WTC11 (cell line): ENCODE data around the gene PRXL2A. TPM values are rescaled to one million over a fixed set of nuclear protein-coding genes. Genes with fewer than 3 reads are reported as not detected.

ENCODE experiments used
- ATF2 ChIP-seq: sonication (generic); formaldehyde crosslinking; IDR thresholded peaks from 2 replicates; pipeline ENCODE4 v1.8.1; 2022; ENCODE audit warnings: low read depth, missing genetic modification reagents, borderline replicate concordance
- CDX4 ChIP-seq: fragments of 250-450 bp; sonication (Bioruptor Pico); IDR thresholded peaks from 2 replicates; pipeline ENCODE4 v1.9.0; 2021; ENCODE audit warnings: moderate library complexity, mild to moderate bottlenecking, inconsistent platforms, borderline replicate concordance
- ELF4 ChIP-seq: sonication (generic); formaldehyde crosslinking; IDR thresholded peaks from 2 replicates; pipeline ENCODE4 v1.8.1; 2022; ENCODE audit warnings: low read depth, mild to moderate bottlenecking, moderate library complexity, missing genetic modification reagents
- ETV6 ChIP-seq: sonication (generic); formaldehyde crosslinking; IDR thresholded peaks from 2 replicates; pipeline ENCODE4 v1.8.1; 2022; ENCODE audit warnings: mild to moderate bottlenecking, missing genetic modification reagents
- JAZF1 ChIP-seq: fragments of 250-450 bp; sonication (Bioruptor Pico); IDR thresholded peaks from 2 replicates; pipeline ENCODE4 v1.9.0; 2021; ENCODE audit warnings: moderate library complexity, mild to moderate bottlenecking, inconsistent platforms
- KAT7 ChIP-seq: sonication (generic); formaldehyde crosslinking; IDR thresholded peaks from 2 replicates; pipeline ENCODE4 v1.8.1; 2023; ENCODE audit warnings: missing genetic modification reagents, mild to moderate bottlenecking, borderline replicate concordance
- MAX ChIP-seq: sonication (generic); formaldehyde crosslinking; IDR thresholded peaks from 2 replicates; pipeline ENCODE4 v1.8.0; 2022; ENCODE audit warnings: mild to moderate bottlenecking, missing genetic modification reagents
- NFATC4 ChIP-seq: fragments of 250-450 bp; sonication (Bioruptor Pico); IDR thresholded peaks from 2 replicates; pipeline ENCODE4 v1.9.0; 2021; ENCODE audit warnings: mild to moderate bottlenecking
- NFE2L1 ChIP-seq: sonication (generic); formaldehyde crosslinking; IDR thresholded peaks from 2 replicates; pipeline ENCODE4 v1.8.1; 2023; ENCODE audit warnings: missing genetic modification reagents
- NFYB ChIP-seq: sonication (generic); formaldehyde crosslinking; conservative IDR thresholded peaks from 2 replicates; pipeline ENCODE4 v1.8.0; 2022; ENCODE audit warnings: low read depth, missing genetic modification reagents
- PRDM15 ChIP-seq: sonication (generic); formaldehyde crosslinking; IDR thresholded peaks from 2 replicates; pipeline ENCODE4 v1.8.0; 2022; ENCODE audit warnings: missing genetic modification reagents
- RELA ChIP-seq: sonication (generic); formaldehyde crosslinking; IDR thresholded peaks from 2 replicates; pipeline ENCODE4 v1.8.1; 2022; ENCODE audit warnings: missing genetic modification reagents, mild to moderate bottlenecking, borderline replicate concordance
- SOX15 ChIP-seq: fragments of 250-450 bp; sonication (Bioruptor Pico); IDR thresholded peaks from 2 replicates; pipeline ENCODE4 v1.9.0; 2021; ENCODE audit warnings: mild to moderate bottlenecking
- TEAD4 ChIP-seq: sonication (generic); formaldehyde crosslinking; IDR thresholded peaks from 2 replicates; pipeline ENCODE4 v1.8.0; 2022; ENCODE audit warnings: mild to moderate bottlenecking, missing genetic modification reagents
- TP53 ChIP-seq: sonication (generic); formaldehyde crosslinking; IDR thresholded peaks from 2 replicates; pipeline ENCODE4 v1.8.1; 2023; ENCODE audit warnings: mild to moderate bottlenecking, missing genetic modification reagents
- ZNF396 ChIP-seq: fragments of 250-450 bp; sonication (Bioruptor Pico); IDR thresholded peaks from 2 replicates; pipeline ENCODE4 v1.8.0; 2021; ENCODE audit warnings: mild to moderate bottlenecking, moderate library complexity, borderline replicate concordance
- total RNA-seq: library from RNA; stranded (reverse); gene quantifications from 3 replicates; pipeline ENCODE4 v1.2.3, GENCODE V29; 2021
- TF ChIP-seq, protein P1 (sequence below): sonication (generic); formaldehyde crosslinking; IDR thresholded peaks from 2 replicates; pipeline ENCODE4 v1.8.1; 2022; ENCODE audit warnings: mild to moderate bottlenecking, moderate library complexity, missing genetic modification reagents
- TF ChIP-seq, protein P2 (sequence below): sonication (generic); formaldehyde crosslinking; IDR thresholded peaks from 2 replicates; pipeline ENCODE4 v1.8.1; 2023; ENCODE audit warnings: mild to moderate bottlenecking, moderate library complexity, missing genetic modification reagents
- TF ChIP-seq, protein P3 (sequence below): sonication (generic); formaldehyde crosslinking; IDR thresholded peaks from 2 replicates; pipeline ENCODE4 v1.8.1; 2022; ENCODE audit warnings: mild to moderate bottlenecking, missing genetic modification reagents, moderate library complexity, borderline replicate concordance

PRXL2A gene
- total RNA-seq, 1 experiment from 2014 or later, result 46.6 TPM

DNA sequence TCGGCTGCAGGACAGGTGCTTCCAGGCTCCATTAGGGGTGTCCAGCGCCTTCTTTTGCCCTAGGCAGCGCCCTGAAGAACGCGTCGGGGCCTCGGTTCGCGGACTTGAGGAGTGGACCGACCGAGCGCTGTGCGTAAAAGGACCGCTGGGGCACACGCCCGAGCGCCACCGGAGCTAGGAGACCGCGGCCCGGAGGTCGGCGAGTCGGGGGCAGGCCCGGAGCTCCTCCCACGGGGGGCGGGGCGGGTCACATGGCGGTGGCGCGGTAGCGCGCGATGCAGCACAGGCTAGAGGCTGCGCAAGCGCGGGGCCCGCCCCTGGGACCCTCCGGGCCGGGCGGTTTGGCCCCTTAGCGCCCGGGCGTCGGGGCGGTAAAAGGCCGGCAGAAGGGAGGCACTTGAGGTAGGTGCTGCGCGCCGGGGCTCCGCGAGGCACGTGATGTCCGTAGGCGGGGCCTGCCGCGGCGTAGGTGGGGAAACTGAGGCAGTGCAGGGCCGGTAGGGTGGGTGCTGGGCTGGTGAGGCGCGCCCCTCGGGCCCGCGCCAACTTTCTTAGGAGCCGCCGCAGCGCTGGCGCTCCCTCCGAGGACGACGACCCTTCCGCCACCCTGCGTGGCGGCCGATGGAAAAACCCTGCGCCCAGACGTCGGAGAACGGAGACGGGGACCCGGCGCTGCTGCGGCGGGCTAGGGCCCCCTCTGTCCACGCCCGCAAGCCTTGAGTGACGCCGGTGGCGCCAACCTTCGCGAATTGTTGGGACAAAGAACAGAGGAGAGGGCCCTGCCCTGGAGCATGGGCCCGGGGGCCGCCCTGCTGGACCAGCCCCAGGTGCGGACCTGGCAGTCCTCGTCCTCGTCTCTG is at the start of gene PRXL2A (continued):
- TF ChIP-seq NFATC4 (CRISPR knock-in tag) (no peak), RELA (CRISPR knock-in tag) (peak; percentile 70; the same call in 1 of the 2 replicates), NFYB (CRISPR knock-in tag) (no peak), MAX (CRISPR knock-in tag) (peak; percentile 88), CDX4 (no peak), ZNF396 (CRISPR knock-in tag) (no peak), KAT7 (CRISPR knock-in tag) (peak; percentile 63; the same call in 1 of the 2 replicates), NFE2L1 (peak; percentile 52; the same call in 1 of the 2 replicates), ELF4 (CRISPR knock-in tag) (0 out of 2 replicates have a peak, but pooled peaks have one; percentile 84), TEAD4 (CRISPR knock-in tag) (no peak), JAZF1 (CRISPR knock-in tag) (no peak), ETV6 (peak; percentile 98), SOX15 (no peak), TP53 (CRISPR knock-in tag) (peak; percentile 90), ATF2 (CRISPR knock-in tag) (no peak), PRDM15 (CRISPR knock-in tag) (peak; percentile 52)
- TF ChIP-seq, protein P1, sequence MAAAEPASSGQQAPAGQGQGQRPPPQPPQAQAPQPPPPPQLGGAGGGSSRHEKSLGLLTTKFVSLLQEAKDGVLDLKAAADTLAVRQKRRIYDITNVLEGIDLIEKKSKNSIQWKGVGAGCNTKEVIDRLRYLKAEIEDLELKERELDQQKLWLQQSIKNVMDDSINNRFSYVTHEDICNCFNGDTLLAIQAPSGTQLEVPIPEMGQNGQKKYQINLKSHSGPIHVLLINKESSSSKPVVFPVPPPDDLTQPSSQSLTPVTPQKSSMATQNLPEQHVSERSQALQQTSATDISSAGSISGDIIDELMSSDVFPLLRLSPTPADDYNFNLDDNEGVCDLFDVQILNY (CRISPR knock-in tag), result peak; percentile 84
- TF ChIP-seq, protein P2, sequence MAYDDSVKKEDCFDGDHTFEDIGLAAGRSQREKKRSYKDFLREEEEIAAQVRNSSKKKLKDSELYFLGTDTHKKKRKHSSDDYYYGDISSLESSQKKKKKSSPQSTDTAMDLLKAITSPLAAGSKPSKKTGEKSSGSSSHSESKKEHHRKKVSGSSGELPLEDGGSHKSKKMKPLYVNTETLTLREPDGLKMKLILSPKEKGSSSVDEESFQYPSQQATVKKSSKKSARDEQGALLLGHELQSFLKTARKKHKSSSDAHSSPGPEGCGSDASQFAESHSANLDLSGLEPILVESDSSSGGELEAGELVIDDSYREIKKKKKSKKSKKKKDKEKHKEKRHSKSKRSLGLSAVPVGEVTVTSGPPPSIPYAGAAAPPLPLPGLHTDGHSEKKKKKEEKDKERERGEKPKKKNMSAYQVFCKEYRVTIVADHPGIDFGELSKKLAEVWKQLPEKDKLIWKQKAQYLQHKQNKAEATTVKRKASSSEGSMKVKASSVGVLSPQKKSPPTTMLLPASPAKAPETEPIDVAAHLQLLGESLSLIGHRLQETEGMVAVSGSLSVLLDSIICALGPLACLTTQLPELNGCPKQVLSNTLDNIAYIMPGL (CRISPR knock-in tag), result peak; percentile 59
- TF ChIP-seq, protein P3, sequence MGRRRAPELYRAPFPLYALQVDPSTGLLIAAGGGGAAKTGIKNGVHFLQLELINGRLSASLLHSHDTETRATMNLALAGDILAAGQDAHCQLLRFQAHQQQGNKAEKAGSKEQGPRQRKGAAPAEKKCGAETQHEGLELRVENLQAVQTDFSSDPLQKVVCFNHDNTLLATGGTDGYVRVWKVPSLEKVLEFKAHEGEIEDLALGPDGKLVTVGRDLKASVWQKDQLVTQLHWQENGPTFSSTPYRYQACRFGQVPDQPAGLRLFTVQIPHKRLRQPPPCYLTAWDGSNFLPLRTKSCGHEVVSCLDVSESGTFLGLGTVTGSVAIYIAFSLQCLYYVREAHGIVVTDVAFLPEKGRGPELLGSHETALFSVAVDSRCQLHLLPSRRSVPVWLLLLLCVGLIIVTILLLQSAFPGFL (CRISPR knock-in tag), result 0 out of 2 replicates have a peak, but pooled peaks have one; percentile 40
- TF ChIP-seq, all 79 proteins: peak for 28
